Body of pancreas (tissue), 4 donors: ENCODE data around the gene MAN2A1.

Experiments used
- POLR2A ChIP-seq, 3 donors: fragments of 450-650 bp; IDR thresholded peaks; one replicate each; pipeline ENCODE4 v1.6.1; 2016; ENCODE audit warnings: antibody characterized with exemption in 3 of 3, mild to moderate bottlenecking in 2 of 3
- TF ChIP-seq, protein P1 (sequence below), 7 experiments: fragments of 450-650 bp in 4 of 7; fragments of 200-600 bp in 3 of 7; sonication (generic) in 3 of 7; IDR thresholded peaks; one replicate each; pipeline ENCODE4 v1.5.1; 2016 to 2019; ENCODE audit warnings: antibody characterized with exemption in 7 of 7

GRCh38 chr5:109882546-109882945 lies 192.8 kb downstream of the MAN2A1 start:
- TF ChIP-seq, protein P1, sequence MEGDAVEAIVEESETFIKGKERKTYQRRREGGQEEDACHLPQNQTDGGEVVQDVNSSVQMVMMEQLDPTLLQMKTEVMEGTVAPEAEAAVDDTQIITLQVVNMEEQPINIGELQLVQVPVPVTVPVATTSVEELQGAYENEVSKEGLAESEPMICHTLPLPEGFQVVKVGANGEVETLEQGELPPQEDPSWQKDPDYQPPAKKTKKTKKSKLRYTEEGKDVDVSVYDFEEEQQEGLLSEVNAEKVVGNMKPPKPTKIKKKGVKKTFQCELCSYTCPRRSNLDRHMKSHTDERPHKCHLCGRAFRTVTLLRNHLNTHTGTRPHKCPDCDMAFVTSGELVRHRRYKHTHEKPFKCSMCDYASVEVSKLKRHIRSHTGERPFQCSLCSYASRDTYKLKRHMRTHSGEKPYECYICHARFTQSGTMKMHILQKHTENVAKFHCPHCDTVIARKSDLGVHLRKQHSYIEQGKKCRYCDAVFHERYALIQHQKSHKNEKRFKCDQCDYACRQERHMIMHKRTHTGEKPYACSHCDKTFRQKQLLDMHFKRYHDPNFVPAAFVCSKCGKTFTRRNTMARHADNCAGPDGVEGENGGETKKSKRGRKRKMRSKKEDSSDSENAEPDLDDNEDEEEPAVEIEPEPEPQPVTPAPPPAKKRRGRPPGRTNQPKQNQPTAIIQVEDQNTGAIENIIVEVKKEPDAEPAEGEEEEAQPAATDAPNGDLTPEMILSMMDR (IDR thresholded peaks at IDR 0.05): no peak
- no peak for TF ChIP-seq POLR2A (IDR thresholded peaks at IDR 0.05)
